ENCODE measurements around the gene MSI2.

DNA sequence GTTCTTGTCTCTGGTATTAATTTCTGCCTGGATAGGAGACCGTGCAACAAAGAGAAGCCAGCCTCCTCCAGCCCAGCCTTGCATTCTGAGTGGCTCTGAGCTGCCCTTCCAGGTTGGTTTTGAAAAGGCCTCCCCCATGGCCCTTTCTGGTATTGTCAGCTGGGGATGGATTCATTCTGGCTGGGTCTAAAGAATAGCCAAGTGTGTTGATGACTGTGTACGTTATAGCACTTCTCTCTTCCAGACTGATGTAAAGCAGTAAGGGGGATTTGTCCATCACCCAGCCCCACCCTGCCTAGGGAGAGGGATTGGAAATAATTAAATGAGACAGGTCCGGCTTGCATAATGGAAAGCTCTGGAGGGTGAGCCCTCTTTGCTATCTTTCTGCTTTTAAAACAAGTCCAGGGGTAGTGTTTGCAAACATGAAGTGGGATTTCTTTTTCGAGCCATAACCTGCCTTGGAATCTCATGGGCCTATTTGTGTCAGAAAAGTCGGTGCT lies 146.4 kb downstream of the MSI2 start:
- TF ChIP-seq CTCF (IDR thresholded peaks at IDR 0.05; ENCODE audit: insufficient read depth, low read depth, low read length) = no peak
- TF ChIP-seq EZH2 (IDR thresholded peaks at IDR 0.05; ENCODE audit: insufficient read depth, low read length) = no peak
